ENCODE measurements around the gene TMEM18. TPM values are rescaled to one million over a fixed set of nuclear protein-coding genes. Genes with fewer than 3 reads are reported as not detected.

Gene TMEM18
- total and polyA plus RNA-seq, 2 of the 13 experiments (the other 11 are each of a cell fraction or from before 2014, with no cell fraction given), result 45.9 to 49.4 TPM

GRCh38 chr2:654896-655295, 22.3 kb downstream of the TMEM18 start (continued):
- TF ChIP-seq MNT (IDR thresholded peaks at IDR 0.05), result peak; percentile 45; the same call in 1 of the 2 replicates

- ATAC-seq (no peak), DNase-seq (ENCODE audit: low spot score) (no peak), FAIRE-seq (no peak)
- TF ChIP-seq ZNF737 (CRISPR knock-in tag; IDR thresholded peaks at IDR 0.05; ENCODE audit: borderline replicate concordance), result no peak
- 0 out of 2 replicates have a peak, but pooled peaks have one; percentile 34 for TF ChIP-seq ZNF501 (CRISPR knock-in tag; IDR thresholded peaks at IDR 0.05)
- 0 out of 2 replicates have a peak, but pooled peaks have one; percentile 14 for TF ChIP-seq HNF4A (CRISPR knock-in tag; IDR thresholded peaks at IDR 0.05)
- TF ChIP-seq MNT (IDR thresholded peaks at IDR 0.05), result 0 out of 2 replicates have a peak, but pooled peaks have one; percentile 16
- BruUV-seq (replicated peaks), result no TSS peak
- 45% methylated on average over 17 of the region's 17 CpGs for WGBS (ENCODE audit: low lambda C conversion rate)
- no peak overlapping the region for H2AFZ ChIP-seq (ENCODE audit: low read length)
- no peak overlapping the region for H3K4me3 ChIP-seq (replicated peaks in 1 of 3; ENCODE audit: insufficient read depth in 1 of 3, low read depth in 2 of 3, low read length in 3 of 3)
- peaks cover 8 to 35% of the 10 kb centered on the region in 2 experiments; a peak in 4 of 5 replicates for H3K27me3 ChIP-seq (ENCODE audit: control insufficient read depth in 1 of 2, insufficient read depth in 2 of 2, low read length in 2 of 2)
- no peaks in the 10 kb centered on the region for H3K36me3 ChIP-seq (replicated peaks in 1 of 2; ENCODE audit: control insufficient read depth in 1 of 2, insufficient read depth in 2 of 2, low read length in 2 of 2)
- H3K9me3 ChIP-seq (ENCODE audit: low read length), result no peaks in the 10 kb centered on the region
- H3K4me1 ChIP-seq (ENCODE audit: insufficient read depth, low read length), result peaks cover 7% of the 10 kb centered on the region; the same call in 1 of the 2 replicates
- H3K4me2 ChIP-seq (ENCODE audit: low read depth, low read length), result no peak overlapping the region
- no peaks in the 10 kb centered on the region for H4K20me1 ChIP-seq (ENCODE audit: insufficient read depth, low read length)
- no peak overlapping the region for H3K9ac ChIP-seq (ENCODE audit: insufficient read depth, low read depth, low read length)
- intact Hi-C loops (cut with micrococcal nuclease; ENCODE audit: unreplicated experiment) (no loop called here), in situ Hi-C loops (cut with HindIII; ENCODE audit: extremely low pct_ligation_motif_present, low pct_unique_long_range_greater_than_20kb) (no loop called here)
- no peaks in the 10 kb centered on the region for H3K79me2 ChIP-seq (ENCODE audit: insufficient read depth, low read length)
- ChIA-PET CTCF (ENCODE audit: low intra/inter-chr PET ratio, low total read pairs) (no interaction called here), POLR2A (interaction anchor here (0.9 kb wide), 1 partner anchor 23 kb away, joined by 3 read pairs; the partner anchor contains the start of gene TMEM18)
- no peak overlapping the region for H3K27ac ChIP-seq (ENCODE audit: extremely low read length, insufficient read depth, low read length)
These were observed 23.4 kb downstream of the TMEM18 start for GRCh38 chr2:653645-654425.

Data from HepG2 (cell line).